Glomerular visceral epithelial cell (primary cell): ENCODE data around the gene DECR2.
A peak's percentile ranks its signal among the peaks of the same experiment; 100 is the strongest.
"Not testable (repeated sequence)": the region's sequence is repeated elsewhere in the genome, so short reads cannot be mapped to it uniquely, and the experiment has no call there.

ENCODE experiments used
- DNase-seq: peaks from one replicate; pipeline ENCODE4 v3.0.0-alpha.2; 2016; ENCODE audit errors: extremely low spot score

DECR2 gene

GRCh38 chr16:401468-402348 is at the start of gene DECR2:
Gene DECR2 (plus strand): TSS chr16:401885. CDS start chr16:401964, 79 bp downstream.
- DNase-seq: peak; percentile 93

- peak; percentile 99 for DNase-seq
These were observed 48.9 kb upstream of the DECR2 start, which contains the start of gene AXIN1 for GRCh38 chr16:352547-353403. Gene AXIN1 (minus strand): TSS chr16:352723. CDS start chr16:347025, 5,698 bp downstream.

GRCh38 chr16:353404-354290 is 48.0 kb upstream of the DECR2 start:
- no peak for DNase-seq

- no peak for DNase-seq
These were observed 47.3 kb upstream of the DECR2 start for GRCh38 chr16:354291-354881.

GRCh38 chr16:354971-355461 is 46.7 kb upstream of the DECR2 start:
- DNase-seq: no peak

GRCh38 chr16:356741-357140 is 44.9 kb upstream of the DECR2 start:
- no peak for DNase-seq

GRCh38 chr16:359067-359763 is 42.5 kb upstream of the DECR2 start:
- DNase-seq: no peak

- DNase-seq: no peak
These were observed 41.6 kb upstream of the DECR2 start for GRCh38 chr16:359871-360697.

- no peak for DNase-seq
These were observed 40.9 kb upstream of the DECR2 start for GRCh38 chr16:360698-361336.

- DNase-seq: no peak
These were observed 40.3 kb upstream of the DECR2 start for GRCh38 chr16:361341-361871.

- peak; percentile 84 for DNase-seq
These were observed 39.6 kb upstream of the DECR2 start for GRCh38 chr16:361872-362701.

GRCh38 chr16:362702-362999 is 39.0 kb upstream of the DECR2 start:
- DNase-seq: not testable (repeated sequence)

GRCh38 chr16:363110-363765 is 38.4 kb upstream of the DECR2 start:
- DNase-seq: no peak

GRCh38 chr16:363766-364490 is 37.8 kb upstream of the DECR2 start:
- DNase-seq: no peak

GRCh38 chr16:364595-365491 is 36.8 kb upstream of the DECR2 start:
- no peak for DNase-seq

- DNase-seq: no peak
These were observed 35.2 kb upstream of the DECR2 start for GRCh38 chr16:366476-366875.
